ENCODE measurements around the gene SCGB1C2.
"Not testable (repeated sequence)": the region's sequence is repeated elsewhere in the genome, so short reads cannot be mapped to it uniquely, and the experiment has no call there.

The SCGB1C2 gene

DNA sequence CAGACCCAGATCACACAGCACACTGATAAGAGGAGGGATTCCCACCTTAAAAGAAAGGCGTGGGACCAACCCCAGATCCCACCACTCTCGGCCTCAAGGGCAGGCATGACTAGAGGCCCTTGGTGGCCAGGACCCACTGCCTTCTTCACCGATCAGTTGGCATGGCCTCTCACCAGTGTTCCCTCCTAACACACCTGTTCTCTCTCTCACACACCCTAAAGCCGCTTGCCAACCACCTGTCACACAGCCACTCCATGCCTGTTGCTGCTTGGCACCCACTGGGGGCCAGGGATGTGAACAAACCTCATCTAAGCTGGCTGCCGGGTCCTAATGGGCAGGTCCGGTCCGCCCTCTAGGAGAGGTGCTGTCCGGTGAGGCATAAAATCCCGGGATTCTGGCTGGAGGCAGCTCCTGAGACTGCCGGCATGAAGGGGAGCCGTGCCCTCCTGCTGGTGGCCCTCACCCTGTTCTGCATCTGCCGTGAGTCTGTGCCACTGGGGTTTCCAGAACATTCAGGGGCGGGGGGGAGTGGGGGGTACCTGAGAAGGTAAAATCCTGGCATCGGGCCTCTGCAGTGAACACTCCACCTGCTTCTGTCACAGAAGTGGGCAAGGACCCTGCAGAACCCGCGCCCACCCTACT is at the start of gene SCGB1C2:
Gene SCGB1C2 (plus strand): TSS at position 404 of the 642 bp plus-strand sequence. CDS start 22 bp downstream, at position 426.
- DNase-seq (ENCODE audit: low spot score), result not testable (repeated sequence)

DNA sequence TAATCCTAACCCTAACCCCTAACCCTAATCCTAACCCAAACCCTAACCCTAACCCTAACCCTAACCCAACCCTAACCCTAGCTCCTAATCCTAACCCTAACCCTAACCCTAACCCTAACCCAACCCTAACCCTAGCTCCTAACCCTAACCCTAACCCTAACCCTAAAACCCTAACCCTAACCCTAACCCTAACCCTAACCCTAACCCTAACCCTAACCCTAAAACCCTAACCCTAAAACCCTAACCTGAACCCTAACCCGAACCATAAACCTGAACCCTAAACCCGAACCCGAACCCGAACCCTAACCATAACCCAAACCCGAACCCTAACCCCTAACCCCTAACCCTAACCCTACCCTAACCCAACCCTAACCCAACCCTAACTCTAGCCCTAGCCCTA is 24.3 kb upstream of the SCGB1C2 start:
- not testable (repeated sequence) for DNase-seq (ENCODE audit: low spot score)

DNA sequence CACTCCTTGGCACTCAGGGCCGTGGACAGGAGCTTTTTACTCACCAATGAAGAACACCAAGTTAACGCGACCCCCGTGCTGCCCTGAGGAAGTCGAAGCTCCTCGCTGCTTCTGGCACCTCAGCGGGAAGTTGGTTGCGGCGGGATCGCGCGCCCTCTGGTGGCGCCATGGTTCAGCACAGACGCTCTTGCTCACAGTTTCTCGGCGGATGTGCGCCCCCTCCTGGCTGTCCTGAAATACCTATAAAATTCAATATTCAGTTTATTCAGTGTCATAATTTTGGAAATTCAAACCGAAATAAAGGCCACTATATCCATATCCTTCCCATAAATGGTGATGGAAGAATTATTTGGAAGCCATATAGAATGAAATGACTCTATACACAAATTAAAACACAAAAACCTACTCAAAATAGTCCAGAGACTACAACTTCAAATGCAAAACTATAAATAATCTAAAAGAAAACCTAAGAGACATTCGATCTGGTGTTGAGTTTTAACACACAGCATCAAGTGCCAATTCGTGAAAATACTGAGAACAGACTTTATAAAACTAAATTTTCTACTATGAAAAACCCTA is 18.9 kb upstream of the SCGB1C2 start:
- DNase-seq (ENCODE audit: low spot score), result not testable (repeated sequence)

DNA sequence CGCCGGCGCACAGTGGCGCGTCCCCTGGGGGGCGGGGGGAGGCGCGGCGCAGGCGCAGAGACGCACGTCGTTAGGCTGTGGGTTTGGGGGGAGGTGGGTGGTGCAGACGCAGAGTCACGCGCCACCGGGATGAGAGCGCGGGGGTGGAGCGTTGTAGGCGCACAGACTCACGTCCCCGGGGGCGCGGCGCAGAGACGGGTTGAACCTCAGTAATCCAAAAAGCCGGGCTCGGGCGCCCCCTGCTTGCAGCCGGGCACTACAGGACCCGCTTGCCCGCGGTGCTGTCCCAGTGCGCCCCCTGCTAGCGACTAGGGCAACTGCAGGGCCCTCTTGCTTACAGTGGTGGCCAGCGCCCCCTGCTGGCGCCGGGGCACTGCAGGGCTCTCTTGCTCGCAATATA is 3.4 kb upstream of the SCGB1C2 start:
- not testable (repeated sequence) for DNase-seq (ENCODE audit: low spot score)

DNA sequence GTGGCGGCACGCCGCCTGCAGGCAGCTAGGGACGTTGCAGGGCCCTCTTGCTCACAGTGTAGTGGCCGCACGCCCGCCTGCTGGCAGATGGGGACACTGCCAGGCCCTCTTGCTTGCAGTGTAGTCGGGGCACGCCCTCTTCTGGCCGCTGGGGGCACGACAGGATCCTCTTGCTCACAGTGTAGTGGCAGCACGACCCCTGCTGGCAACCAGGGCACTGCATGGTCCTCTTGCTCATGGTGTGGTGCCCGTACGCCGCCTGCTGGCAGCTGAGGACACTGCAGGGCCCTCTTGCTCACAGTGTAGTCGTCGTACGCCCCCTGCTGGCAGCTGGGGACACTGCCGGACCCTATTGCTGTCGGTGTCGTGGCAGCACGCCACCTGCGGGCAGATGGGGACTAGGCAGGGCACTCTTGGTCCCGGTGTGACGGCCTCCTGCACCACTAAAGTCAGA is 3.0 kb upstream of the SCGB1C2 start:
- DNase-seq (ENCODE audit: low spot score), result not testable (repeated sequence)

DNA sequence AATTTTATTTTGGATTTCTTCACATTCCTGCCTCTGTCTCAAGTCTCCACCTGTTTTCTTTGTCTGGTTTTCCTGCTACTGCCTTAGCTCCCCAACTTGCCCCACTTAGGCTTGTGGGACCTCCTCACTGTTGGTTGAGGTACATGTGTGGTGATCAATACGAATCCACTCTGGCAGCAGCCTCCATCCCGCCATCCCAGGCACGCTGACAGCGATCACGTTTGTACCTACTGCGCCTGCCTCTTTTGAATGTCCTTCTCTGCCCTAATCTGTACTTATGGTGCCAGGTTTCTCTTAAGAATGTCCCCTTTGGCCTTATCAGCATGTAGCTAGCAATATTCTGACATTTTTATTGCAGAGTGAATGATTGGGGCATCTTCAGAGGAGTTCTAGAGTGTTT is 2.3 kb upstream of the SCGB1C2 start:
- not testable (repeated sequence) for DNase-seq (ENCODE audit: low spot score)

DNA sequence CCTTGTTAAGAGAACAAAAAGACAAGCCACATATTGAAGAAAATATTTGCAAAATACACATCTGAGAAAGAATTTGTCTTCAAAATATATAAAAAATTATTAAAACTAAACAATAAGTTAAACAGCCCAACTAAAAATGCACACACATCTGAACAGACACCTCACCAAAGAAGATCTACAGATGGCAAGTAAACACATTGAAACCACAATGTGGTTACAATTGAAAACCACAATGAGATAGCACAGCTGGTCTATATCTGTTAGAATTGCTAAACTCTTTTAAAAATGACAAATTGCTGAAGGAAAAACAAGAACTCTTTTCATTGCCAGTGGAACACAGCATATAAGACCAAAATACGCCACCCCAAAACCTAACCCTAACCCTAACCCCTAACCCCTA is 1.5 kb upstream of the SCGB1C2 start:
- DNase-seq (ENCODE audit: low spot score), result not testable (repeated sequence)

DNA sequence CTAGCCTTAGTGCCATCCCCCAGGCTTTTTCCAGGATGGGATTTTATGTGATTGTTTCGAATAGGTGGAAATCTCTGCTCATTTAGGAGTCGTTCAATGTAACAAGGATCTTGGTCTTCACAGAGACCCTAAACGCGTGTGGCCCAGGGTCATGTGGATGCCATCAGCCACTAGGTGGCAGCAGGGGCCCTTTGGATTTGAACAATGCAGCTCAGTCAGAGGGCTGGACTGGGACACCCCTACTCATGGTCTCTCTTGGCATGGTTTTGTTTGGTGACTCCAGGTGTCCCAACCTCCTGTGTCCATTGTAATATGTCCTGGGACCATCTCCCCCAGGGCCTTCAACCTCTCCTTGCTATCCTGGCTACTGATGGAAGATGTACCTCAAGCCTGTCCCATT is 838 bp upstream of the SCGB1C2 start:
- DNase-seq (ENCODE audit: low spot score), result not testable (repeated sequence)

DNA sequence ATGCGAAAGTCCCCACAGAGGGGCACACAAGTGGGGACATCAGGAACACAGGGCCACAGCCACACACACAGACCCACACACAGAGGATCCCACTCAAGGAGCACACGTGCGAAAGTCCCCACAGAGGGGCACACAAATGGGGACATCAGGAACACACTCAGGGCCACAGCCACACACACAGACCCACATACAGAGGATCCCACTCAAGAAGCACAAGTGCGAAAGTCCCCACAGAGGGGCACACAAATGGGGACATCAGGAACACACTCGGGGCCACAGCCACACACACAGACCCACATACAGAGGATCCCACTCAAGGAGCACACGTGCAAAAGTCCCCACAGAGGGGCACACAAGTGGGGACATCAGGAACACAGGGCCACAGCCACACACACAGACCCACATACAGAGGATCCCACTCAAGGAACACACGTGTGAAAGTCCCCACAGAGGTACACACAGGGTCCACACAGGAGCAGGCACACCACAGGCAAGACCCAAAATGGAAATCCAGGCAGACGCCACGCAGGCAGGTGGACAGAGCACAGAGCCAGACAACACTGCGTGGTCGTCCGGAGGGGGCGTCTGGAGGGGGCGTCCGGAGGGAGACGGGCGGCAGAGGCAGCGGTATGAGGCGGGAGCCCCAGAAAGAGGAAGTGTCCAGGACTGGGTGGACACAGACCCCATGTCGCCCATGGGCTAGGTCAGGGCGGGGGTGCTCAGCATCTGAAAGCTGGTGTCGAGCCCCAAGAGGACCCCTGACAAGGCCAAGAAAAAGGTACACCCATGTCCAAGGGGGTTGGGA is 2.2 kb downstream of the SCGB1C2 start:
- DNase-seq (ENCODE audit: low spot score), result not testable (repeated sequence)

DNA sequence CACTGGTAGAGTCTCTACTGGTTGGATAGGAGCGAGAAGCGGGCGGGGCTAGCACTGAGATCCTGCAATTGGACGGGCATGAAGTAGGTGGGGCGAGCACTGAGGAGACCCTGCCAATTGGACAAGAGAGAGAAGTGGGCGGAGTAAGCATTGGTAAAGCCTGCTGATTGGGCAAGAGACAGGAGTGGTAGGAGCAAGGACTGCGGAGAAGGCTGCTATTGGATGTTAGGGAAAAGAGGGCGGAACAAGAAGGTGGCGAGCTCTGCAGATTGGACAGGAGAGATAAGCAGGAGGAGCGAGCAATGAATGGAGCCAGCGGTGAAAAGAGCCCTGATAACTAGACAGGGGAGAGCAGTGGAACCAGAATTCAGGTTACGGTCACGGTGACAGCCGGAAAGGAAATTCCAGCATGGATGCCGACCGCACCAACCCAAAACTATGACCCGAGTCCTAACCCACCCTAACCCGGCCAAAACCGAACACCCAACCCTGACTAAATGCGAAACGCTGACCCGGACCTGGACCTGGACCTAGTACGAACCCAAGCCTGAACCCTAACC is 4.8 kb downstream of the SCGB1C2 start:
- DNase-seq (ENCODE audit: low spot score), result no peak

DNA sequence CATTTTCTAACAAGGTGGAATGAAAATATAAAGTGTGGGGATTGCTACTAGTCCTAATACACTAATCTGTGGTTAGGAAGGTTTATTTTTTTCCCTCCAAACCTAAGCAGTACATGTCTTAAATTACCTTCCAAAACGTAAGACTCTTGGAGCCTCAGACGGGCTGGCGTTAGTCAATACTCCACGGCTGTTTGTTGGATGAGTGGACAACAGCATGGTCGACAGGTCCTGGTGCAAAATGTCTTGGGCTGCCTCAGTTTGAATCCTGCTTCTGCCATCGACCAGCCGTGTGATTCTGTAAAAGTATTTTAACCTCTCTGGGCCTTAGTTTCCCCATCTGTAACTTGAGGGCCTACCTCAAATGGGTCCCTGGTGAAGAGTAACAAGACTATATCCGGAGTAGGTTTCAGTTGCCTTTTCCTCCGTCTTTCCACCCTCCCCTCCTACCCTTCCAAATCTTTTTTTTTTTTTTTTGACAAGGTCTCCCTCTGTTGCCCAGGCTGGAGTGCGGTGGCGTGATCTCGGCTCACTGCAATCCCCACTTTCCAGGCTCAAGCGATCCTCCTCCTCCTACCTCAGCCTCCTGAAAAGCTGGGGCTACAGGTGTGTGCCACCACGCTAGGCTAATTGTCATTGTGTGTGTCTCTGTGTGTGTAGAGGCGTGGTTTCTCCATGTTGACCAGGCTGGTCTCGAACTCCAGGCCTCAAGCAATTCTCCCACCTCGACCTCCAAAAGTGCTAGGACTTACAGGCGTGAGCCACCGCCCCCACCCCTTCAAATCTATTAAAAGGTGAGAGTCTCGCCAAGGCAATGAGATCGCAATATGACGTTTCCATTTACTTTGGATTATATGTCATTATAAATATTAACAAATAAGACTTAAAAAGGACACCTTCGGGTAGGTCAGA is 5.8 kb downstream of the SCGB1C2 start:
- no peak for DNase-seq (ENCODE audit: low spot score)

DNA sequence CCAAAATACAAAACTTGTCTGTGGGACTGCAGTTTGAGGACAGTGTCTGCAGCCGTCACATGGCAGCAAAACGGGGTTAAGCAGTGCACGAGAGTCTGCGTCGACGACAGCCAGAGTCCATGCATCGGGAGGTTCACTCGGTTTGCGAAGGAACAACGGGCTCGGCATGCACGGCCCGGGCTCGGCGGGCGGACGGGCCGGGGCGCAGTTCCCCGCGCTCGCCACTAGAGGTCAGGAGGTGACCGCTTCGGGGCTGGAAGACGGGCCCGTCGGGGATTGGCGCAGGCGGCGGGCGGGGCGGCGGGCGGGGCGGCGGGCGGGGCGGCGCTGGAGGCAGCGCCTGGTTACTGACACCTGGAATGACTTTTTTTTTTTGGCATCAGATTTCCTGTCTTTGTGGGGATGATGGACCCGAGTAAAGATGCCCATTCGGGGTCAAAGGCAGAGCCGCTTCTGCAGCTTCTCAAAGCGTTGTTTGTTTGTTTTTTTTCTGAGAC is 6.5 kb downstream of the SCGB1C2 start:
- DNase-seq (ENCODE audit: low spot score), result peak; percentile 88

DNA sequence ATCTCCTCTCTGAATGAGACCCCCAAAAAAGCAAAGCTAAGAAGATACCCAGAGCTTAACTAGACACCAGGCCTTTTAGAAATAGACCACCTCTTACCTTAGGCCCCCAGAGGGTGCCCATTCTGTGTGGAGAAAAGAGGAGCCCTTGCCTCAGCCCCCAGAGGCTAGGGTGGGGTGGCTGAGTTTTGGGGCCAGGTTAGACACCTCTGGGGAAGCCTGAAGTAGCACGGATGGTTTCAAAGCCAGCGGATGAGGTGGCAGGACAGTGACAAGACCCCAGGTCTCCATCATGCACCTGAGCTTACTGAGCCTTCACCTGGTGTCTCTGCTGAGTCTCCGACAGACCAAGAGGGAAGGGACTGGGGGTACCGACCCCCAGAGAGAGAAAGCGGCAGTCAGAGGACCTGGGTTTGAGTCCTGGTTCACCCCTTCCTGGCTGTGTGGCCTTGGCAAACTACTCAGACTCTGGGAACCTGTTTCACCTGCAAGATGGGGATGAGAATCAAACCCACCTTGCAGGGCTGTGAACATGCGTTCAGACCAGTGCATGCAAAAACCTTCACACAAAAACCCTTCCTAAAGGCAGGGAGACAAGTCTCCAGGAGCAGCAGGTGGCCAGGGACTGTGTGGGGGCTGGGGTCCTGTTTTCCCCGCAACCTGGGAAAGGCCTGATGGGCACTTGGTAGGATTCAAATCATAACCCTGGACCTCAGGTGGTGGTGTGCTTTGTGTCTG is 7.7 kb downstream of the SCGB1C2 start:
- no peak for DNase-seq (ENCODE audit: low spot score)

DNA sequence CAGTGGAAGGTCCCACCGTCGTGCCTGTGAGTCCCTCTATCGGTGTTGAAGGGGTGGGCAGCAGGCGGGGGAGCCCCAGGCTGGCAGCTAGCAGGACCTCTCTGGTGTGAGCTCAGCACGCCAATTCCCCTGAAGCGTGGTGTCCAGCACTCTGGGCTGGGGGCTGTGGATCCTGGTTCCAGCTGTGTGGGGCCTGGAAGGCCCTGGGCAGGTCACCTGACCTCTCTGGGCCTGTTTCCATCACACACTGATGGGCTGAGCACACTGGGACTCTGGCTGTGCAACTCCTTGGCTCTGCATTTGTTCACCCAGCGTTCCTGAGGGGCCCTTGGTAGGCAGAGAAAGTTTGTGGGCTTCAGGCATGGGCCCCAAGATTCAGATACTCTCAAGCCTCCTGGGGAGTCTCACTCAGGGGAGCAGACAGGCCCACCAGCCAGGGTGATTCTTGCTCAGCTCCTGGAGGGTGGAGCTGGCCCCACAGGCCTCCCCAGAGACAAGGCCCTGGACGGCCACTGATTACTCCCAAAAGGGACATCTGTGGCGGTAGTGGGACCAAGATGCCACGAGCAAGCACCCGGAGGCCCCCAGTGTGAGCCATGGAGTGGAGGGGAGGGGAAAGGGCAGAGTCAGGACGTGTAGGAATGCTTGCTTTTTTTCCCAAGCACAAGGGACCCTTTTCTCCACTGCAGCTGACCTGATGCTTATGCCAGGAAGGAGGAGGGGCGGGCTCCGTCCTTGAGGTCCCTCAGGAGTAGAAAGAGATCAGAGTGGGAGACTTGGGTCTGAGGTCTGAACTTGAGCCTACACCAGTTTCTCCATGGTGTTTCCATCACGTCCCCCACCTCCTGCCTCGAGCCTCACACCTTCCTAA is 8.5 kb downstream of the SCGB1C2 start:
- no peak for DNase-seq (ENCODE audit: low spot score)

DNA sequence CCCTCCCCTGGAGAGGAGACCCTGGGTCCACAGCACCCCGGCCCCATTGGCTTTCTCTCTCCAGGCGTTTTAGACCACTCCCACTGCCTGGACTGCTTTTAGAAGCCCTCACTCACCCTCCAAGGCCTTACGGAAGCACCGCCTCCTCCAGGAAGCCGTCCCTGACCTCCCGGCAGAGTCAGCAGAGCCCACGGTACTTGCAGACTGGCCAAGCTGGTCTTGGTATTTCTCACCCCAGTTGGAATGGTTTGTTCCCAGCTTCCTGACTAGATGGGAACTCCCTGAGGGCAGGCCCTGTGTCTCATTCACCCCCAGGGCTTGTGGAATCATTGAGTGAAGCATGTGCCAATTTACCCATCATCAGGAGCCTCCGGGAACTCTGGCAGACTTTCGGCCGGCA is 9.2 kb downstream of the SCGB1C2 start:
- DNase-seq (ENCODE audit: low spot score), result no peak

DNA sequence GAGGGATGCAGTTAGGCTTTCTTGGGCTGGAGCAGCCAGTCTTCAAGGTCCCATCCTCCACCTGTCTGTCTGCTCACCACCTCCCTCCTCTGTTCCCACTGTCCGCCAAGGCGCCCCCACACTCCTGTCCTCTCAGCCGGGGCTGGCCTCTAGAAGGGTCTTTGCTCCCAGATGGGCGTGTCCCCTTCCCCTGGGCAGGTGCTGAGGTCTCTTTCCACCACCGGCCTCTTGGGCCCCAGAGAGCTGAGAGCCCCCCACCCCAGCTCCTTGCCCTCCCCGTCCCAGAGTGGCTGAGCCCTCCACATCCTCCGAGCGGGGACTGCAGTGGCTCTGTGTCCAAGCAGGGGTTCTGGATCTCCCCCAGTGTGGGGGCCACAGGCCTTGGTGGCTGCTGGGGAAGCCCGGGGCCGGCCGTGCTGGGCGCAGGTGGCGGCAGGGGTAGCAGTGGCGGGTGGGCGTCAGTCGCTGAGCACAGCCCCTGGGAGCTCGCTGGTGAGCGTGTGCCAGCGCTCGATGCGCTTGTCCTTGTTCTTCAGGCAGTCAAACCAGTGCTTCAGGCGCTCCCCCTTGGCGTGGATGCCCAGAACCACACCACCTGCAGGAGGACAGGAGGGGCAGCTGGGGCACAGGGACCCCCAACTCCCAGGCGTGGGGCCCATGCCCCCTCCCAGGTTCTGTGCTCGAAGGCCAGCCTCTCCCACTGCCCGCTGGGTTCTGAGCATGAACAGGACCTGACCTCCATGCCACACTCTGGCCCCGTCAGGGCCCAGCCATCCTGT is 9.8 kb downstream of the SCGB1C2 start:
- DNase-seq (ENCODE audit: low spot score), result no peak

DNA sequence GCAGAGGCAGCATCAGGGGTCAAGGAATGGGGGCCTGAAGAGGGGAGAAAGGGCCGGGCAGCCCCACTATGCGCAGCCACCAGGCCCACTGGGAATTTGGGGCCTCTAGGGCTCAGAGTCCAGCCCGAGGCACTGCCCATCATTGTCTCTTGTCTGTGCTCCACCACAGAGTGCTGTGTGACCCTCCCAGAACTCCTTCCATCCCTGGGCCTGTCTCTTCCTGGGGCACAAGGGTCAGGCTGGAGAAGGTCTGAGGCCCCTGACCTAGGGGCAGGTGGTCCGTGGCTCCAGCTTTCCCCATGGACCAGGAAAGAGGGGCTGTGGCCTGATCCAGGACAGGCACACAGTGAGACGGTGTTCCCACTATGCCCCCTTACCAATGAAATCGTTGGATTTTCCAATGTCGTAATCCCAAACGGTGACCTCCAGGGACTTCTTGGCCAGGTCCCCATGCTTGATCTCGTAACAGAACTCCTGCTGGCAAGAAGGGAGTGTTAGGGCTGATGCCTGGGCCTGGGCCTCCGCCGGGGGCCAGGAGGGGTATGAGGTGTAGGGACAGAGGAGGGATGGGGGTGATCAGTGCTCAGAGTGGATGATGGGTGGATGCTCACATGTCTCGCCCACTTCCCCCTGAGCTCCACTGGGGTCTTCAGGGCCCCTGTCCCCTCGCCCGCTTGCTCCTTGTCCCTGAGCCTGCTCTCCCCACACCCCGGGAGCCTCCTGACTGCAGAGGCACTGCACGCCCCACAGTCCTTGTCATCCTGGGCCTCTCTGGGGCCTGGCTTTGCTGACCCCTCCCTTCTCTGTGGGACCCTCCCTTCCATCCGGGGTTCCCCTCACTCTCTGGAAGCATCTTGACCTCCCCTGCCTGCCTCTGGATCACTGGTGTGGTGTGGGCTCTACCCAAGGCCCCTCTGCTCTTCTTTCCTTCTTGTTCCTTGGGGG is 10.7 kb downstream of the SCGB1C2 start:
- no peak for DNase-seq (ENCODE audit: low spot score)

DNA sequence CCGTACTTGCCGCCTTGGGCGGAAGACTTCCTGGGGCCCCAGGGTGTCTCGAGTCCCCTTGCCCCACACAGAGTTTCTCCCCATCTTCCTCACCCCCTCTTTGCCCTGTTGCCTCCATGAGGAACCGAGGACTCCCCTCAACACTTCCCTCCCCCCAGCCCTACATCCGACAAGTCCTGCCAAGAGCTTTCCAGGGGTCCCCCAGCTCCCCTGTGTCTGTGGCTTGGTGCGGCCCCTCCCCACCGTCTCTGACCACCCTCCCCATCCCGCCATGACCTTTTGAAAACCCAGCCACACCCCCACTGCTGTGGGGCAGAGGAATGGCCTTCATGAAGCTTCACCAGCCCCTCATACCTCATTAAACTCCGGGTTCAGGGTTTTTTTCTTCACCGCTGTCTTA is 11.4 kb downstream of the SCGB1C2 start:
- DNase-seq (ENCODE audit: low spot score), result no peak
